Measurements from ENCODE around the gene PTPRA.

DNA sequence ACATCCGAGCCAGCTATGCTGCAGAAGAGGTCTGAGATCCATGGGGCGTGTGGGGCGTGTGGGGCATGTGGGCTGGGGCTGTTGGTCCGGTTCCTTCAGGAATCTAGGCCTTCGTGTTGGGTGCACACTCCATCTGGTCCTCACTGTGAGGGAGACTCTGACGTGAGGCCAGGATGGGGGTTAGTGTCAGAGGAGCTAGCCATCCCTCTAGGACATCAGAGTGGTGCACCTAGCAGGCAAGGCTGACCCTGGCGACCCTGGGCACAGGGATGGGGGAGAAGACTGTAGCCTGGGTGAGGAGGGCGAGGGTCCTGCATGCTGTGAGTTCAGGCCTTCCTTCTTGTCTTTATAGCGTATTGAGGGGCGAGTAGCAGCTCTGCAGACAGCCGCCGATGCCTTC lies 8.7 kb upstream of the PTPRA start:
- TF ChIP-seq POLR2AphosphoS5 (IDR thresholded peaks at IDR 0.05; ENCODE audit: low read depth, low read length) (no peak), TAF1 (IDR thresholded peaks at IDR 0.05; ENCODE audit: borderline replicate concordance, low read depth, low read length) (no peak)

Measured in GM12892 (cell line).